ENCODE results near the gene AARS1. TPM values are rescaled to one million over a fixed set of nuclear protein-coding genes. Genes with fewer than 3 reads are reported as not detected.
"Not testable (repeated sequence)": the region's sequence is repeated elsewhere in the genome, so short reads cannot be mapped to it uniquely, and the experiment has no call there.

Gene AARS1
- total and polyA plus RNA-seq, 2 donors from 2014 or later: 58.2 to 111 TPM

DNA sequence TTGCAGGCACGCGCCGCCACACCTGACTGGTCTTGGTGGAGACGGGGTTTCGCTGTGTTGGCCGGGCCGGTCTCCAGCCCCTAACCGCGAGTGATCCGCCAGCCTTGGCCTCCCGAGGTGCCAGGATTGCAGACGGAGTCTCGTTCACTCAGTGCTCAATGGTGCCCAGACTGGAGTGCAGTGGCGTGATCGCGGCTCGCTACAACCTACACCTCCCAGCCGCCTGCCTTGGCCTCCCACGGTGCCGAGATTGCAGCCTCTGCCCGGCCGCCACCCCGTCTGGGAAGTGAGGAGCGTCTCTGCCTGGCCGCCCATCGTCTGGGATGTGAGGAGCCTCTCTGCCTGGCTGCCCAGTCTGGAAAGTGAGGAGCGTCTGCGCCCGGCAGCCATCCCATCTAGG is 85.3 kb downstream of the AARS1 start:
- H3K27ac ChIP-seq (ENCODE audit: low read depth in 2 of 2, low read length in 2 of 2); DNase-seq; H3K36me3 ChIP-seq (ENCODE audit: control insufficient read depth in 2 of 3, insufficient read depth in 3 of 3, low read length in 3 of 3); H3K4me1 ChIP-seq (ENCODE audit: control insufficient read depth in 2 of 3, insufficient read depth in 2 of 3, low read depth in 1 of 3, low read length in 3 of 3); H3K9me3 ChIP-seq (ENCODE audit: control insufficient read depth in 2 of 3, insufficient read depth in 1 of 3, low read length in 3 of 3); intact Hi-C loops (cut with DNase I); FAIRE-seq; H3K4me3 ChIP-seq (ENCODE audit: low read length in 3 of 3); H3K9ac ChIP-seq (ENCODE audit: low read length in 3 of 3); H3K27me3 ChIP-seq (ENCODE audit: control insufficient read depth, insufficient read depth, low read length): not testable (repeated sequence)

DNA sequence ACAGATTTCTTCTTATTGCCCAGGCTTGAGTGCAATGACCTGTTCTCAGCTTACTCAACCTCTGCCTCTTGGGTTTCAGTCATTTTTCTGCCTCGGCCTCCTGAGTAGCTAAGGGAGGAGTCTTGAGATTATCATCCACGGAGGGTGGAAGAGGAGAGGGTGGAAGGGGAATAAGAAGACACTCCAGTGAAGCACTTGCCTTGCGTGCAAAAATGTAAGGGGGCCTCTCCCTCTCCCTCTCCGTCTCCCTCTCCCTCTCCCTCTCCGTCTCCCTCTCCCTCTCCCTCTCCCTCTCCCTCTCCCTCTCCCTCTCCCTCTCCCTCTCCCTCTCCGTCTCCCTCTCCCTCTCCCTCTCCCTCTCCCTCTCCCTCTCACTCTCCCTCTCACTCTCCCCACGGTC is 85.8 kb downstream of the AARS1 start:
- H3K9ac ChIP-seq (ENCODE audit: low read length in 3 of 3); H3K36me3 ChIP-seq (ENCODE audit: control insufficient read depth in 2 of 3, insufficient read depth in 3 of 3, low read length in 3 of 3); H3K9me3 ChIP-seq (ENCODE audit: control insufficient read depth in 2 of 3, insufficient read depth in 1 of 3, low read length in 3 of 3); FAIRE-seq; H3K4me1 ChIP-seq (ENCODE audit: control insufficient read depth in 2 of 3, insufficient read depth in 2 of 3, low read depth in 1 of 3, low read length in 3 of 3); H3K27me3 ChIP-seq (ENCODE audit: control insufficient read depth, insufficient read depth, low read length); DNase-seq; intact Hi-C loops (cut with DNase I); H3K27ac ChIP-seq (ENCODE audit: low read depth in 2 of 2, low read length in 2 of 2); H3K4me3 ChIP-seq (ENCODE audit: low read length in 3 of 3): not testable (repeated sequence)

Other genes starting within 250 kb of the AARS1 start
- 46.9 TPM for gene PDPR, start 175.2 kb downstream of the AARS1 start, total RNA-seq
- 7.0 TPM for gene PDPR, start 175.2 kb downstream of the AARS1 start, polyA plus RNA-seq (ENCODE audit: insufficient read depth, low read depth, low replicate concordance)
- gene CLEC18C, start 115.7 kb downstream of the AARS1 start, total RNA-seq: 0.57 TPM
- gene CLEC18C, start 115.7 kb downstream of the AARS1 start, polyA plus RNA-seq (ENCODE audit: insufficient read depth, low read depth, low replicate concordance): 67.9 TPM
- 22.6 TPM for gene EXOSC6, start 37.6 kb downstream of the AARS1 start, total RNA-seq
- 13.1 TPM for gene EXOSC6, start 37.6 kb downstream of the AARS1 start, polyA plus RNA-seq (ENCODE audit: insufficient read depth, low read depth, low replicate concordance)
- 33.4 TPM for gene DDX19B, start 9.7 kb upstream of the AARS1 start, total RNA-seq
- gene DDX19B, start 9.7 kb upstream of the AARS1 start, polyA plus RNA-seq (ENCODE audit: insufficient read depth, low read depth, low replicate concordance): 25.6 TPM
- 34.8 TPM for gene DDX19A, start 57.4 kb upstream of the AARS1 start, total RNA-seq
- gene DDX19A, start 57.4 kb upstream of the AARS1 start, polyA plus RNA-seq (ENCODE audit: insufficient read depth, low read depth, low replicate concordance): 19.8 TPM
- gene ST3GAL2, start 149.6 kb upstream of the AARS1 start, total RNA-seq: 28.6 TPM
- gene ST3GAL2, start 149.6 kb upstream of the AARS1 start, polyA plus RNA-seq (ENCODE audit: insufficient read depth, low read depth, low replicate concordance): 10.6 TPM
- 32.5 TPM for gene FCSK, start 165.1 kb upstream of the AARS1 start, total RNA-seq
- 18.7 TPM for gene FCSK, start 165.1 kb upstream of the AARS1 start, polyA plus RNA-seq (ENCODE audit: insufficient read depth, low read depth, low replicate concordance)
- 69.7 TPM for gene COG4, start 234.0 kb upstream of the AARS1 start, total RNA-seq
- gene COG4, start 234.0 kb upstream of the AARS1 start, polyA plus RNA-seq (ENCODE audit: insufficient read depth, low read depth, low replicate concordance): 42.9 TPM
- 246 TPM for gene SF3B3, start 234.3 kb upstream of the AARS1 start, total RNA-seq
- 92.9 TPM for gene SF3B3, start 234.3 kb upstream of the AARS1 start, polyA plus RNA-seq (ENCODE audit: insufficient read depth, low read depth, low replicate concordance)